GM12801 (cell line): ENCODE results near the gene ZNF385D.

ENCODE experiments used
- TF ChIP-seq, protein P1 (sequence below): IDR thresholded peaks from one replicate; pipeline ENCODE4 v1.5.1; 2011; ENCODE audit warnings: control low read depth; ENCODE audit not compliant: insufficient read length; ENCODE audit errors: extremely low read depth

The ZNF385D gene

GRCh38 chr3:21398461-21398860 lies 352.5 kb downstream of the ZNF385D start:
- TF ChIP-seq, protein P1, sequence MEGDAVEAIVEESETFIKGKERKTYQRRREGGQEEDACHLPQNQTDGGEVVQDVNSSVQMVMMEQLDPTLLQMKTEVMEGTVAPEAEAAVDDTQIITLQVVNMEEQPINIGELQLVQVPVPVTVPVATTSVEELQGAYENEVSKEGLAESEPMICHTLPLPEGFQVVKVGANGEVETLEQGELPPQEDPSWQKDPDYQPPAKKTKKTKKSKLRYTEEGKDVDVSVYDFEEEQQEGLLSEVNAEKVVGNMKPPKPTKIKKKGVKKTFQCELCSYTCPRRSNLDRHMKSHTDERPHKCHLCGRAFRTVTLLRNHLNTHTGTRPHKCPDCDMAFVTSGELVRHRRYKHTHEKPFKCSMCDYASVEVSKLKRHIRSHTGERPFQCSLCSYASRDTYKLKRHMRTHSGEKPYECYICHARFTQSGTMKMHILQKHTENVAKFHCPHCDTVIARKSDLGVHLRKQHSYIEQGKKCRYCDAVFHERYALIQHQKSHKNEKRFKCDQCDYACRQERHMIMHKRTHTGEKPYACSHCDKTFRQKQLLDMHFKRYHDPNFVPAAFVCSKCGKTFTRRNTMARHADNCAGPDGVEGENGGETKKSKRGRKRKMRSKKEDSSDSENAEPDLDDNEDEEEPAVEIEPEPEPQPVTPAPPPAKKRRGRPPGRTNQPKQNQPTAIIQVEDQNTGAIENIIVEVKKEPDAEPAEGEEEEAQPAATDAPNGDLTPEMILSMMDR: no peak

- TF ChIP-seq, protein P1: no peak
These were observed 357.2 kb downstream of the ZNF385D start for GRCh38 chr3:21393683-21394311.

GRCh38 chr3:21392526-21392925 lies 358.5 kb downstream of the ZNF385D start:
- TF ChIP-seq, protein P1: no peak

DNA sequence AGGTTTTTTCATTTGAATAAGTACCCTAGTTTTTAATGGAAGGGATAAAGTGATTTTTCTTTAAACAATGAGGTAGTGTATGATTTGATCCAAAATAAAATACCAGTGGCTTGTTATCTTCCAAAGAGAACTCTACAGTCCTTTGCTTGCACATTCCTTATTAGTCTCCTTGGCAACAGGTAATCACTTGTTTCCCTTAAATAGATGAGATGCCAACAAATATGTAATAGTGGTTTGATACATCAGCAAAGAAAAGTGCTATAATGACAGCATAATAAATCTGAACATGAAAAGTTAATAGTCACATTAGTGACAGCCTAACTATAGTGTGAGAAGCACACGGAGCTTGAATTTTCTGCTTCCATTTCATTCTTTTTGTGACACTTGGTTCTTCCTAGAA lies 360.2 kb downstream of the ZNF385D start:
- TF ChIP-seq, protein P1: no peak

GRCh38 chr3:21390136-21390535 lies 360.9 kb downstream of the ZNF385D start:
- TF ChIP-seq, protein P1: no peak

- TF ChIP-seq, protein P1: no peak
These were observed 373.8 kb downstream of the ZNF385D start for GRCh38 chr3:21377071-21377769.

DNA sequence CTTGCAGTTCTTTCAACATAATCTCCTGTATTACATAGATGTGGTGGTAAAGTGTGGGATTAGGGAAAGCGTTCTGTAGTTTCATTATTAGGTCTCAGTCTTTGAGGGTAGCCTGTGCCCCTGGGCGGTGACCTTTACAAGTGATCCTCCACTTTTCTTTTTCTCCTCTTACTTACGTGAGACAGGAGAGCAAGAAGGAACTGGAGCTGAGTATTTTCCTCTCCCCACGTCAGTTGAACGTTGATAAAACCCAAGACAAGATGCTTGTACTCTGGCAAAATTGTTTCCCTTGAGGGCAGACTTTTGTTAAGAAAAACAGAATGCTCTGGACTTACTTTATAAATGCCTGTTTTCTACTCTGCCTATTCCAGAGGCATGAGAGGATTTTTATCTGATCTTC lies 378.7 kb downstream of the ZNF385D start:
- TF ChIP-seq, protein P1: no peak
